GM18867 (cell line): ENCODE data around the gene PLA2G15.
"Not testable (repeated sequence)": the region's sequence is repeated elsewhere in the genome, so short reads cannot be mapped to it uniquely, and the experiment has no call there.

Experiments
- ATAC-seq: cut with Tn5 transposase; IDR thresholded peaks from one replicate; pipeline ENCODE4 v1.9.1; 2021; ENCODE audit warnings: mild to moderate bottlenecking, moderate library complexity; ENCODE audit not compliant: unreplicated experiment

PLA2G15 gene

GRCh38 chr16:68275611-68276191 is 30.5 kb downstream of the PLA2G15 start:
- ATAC-seq, result peak; percentile 66

DNA sequence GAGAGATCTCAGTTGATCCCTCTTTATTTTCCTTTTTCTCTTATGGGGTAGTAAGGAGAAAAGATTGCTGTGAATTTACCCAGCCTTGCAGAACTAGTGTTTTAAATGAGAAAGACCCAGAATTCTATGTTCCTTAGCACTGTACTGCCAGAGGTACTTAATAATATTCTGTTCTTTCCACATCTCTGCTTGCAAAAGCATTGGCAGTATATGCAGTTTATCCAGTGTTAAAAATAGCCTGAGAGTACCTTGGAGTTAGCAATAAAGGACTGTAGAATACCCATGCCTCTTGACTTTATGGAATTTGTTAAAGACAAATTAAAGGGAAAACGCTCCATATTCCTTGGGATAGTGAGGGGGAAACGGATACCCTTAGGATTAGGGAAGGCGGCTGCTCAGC is 31.1 kb downstream of the PLA2G15 start:
- no peak for ATAC-seq

DNA sequence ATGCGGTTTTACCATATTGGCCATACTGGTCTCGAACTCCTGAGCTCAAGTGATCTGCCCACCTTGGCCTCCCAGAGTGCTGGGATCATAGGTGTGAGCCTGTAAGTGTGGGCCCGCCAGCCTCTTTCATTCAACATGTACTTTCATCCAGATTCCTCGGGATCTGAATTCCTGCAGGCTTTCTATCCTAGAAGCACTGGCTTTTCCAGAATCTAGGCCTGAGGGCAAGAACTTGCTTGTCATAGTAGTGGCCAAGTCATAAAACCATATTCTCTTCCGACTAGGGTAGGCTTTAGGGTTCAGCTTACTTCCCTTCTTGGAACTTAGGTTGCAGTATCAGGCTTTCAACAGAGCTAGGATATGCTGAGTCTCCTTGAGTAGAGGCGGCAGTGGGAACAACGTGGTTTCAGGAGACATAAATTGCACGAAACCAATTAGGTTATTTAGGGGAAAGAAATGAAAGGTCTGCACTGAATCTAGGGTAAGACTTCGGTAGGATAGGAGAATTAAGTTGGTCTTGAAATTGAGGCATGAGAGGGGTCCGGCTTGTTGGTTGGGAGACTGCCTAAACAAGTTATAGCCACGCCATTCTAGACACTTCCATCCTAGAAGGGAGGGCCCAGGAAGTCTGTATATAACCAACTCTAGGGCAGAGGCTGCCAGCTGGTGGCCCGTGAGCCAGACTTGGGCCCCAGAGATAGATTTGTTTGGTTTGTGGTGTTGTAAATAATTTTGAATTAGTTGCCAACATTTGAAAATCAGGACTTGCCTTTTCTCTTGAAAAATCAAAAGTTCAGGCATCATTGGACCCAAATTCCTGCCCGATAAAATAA is 34.8 kb downstream of the PLA2G15 start:
- no peak for ATAC-seq

DNA sequence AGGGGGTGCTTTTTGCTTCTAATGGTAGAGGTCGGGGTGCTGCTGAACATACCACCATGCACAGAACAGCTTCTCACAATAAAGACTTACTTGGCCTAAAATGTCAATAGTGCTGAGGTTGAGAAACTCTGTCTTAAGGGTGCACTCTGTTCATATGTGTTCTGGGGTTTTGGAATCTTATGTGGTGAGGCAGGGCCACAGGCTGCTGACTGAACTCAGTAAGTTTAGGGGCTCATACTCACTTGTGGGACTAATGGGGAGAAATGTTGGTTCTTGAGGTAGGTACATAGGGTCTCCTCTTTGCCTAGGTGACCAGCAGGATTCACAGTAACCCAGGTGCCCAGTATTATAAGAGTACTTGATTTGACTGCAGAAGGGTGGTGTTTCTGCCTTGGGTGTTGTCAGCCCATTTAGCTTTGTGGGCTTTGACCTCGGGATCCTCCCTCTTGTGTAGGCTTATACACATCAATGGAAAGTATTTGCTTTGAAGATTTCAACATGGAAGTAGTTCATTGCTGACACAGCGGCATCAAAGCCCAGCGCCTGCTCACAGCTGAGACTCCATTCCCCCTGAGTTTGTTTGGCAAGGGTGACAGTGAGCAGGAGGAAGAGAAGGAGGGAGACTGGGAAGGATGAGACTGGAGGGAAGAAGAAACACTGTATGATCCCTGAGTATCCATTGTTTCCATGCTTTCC is 36.3 kb downstream of the PLA2G15 start:
- ATAC-seq, result no peak

DNA sequence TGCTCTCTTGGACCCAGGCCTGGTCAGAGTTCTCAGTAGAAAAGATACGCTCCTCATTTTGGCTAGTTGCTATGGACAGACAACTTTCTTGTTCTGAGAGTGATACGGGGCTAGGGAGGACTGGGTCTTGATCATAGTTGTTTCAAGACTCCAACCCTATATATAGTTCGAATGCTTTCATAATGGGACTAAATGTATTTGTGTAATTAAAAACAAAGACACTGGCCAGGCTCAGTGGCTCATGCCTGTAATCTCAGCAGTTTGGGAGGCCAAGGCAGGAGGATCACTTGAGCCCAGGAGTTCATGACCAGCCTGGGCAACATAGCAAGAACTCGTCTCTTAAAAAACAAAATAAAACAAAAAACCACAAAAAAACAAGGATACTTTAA is 36.9 kb downstream of the PLA2G15 start:
- no peak for ATAC-seq

- ATAC-seq, result no peak
Observed at GRCh38 chr16:68283346-68283745, 38.2 kb downstream of the PLA2G15 start.

- ATAC-seq, result peak; percentile 46
Observed at GRCh38 chr16:68283801-68284598, 38.8 kb downstream of the PLA2G15 start.

DNA sequence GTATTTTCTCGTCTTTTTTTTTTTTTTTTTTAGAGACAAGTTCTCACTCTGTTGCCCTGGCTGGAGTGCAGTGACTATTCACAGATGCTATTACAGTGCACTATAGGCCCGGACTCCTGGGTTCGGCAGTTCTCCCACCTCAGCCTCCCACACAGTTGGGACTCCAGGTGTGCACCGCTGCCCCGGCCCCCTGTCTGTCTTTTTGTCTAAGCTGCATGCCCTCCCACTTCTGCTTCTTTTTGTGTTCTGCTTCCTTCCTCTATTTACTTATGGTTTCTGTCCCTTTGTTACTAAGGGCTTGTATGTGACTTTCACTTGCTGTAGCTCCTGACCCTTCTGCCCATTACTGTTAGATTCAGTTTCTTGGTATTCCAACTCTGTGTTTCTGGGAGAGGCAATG is 39.7 kb downstream of the PLA2G15 start:
- peak; percentile 59 for ATAC-seq

DNA sequence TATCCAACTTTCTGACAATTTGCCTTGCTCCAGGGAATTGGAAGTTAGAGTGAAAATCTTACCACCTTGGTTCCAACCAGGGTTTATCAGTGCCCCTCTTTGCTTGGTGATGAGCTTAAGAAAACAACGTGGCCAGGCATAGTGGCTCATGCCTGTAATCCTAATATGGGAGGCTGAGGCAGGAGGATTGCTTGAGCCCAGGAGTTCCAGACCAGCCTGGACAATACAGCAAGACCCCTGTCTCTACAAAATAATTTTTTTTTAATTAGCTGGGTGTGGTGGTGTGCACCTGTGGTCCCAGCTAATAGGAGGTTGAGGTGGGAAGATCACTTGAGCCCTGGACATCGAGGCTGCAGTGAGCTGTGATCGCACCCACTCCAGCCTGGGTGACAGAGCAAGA is 40.5 kb downstream of the PLA2G15 start:
- ATAC-seq, result no peak

DNA sequence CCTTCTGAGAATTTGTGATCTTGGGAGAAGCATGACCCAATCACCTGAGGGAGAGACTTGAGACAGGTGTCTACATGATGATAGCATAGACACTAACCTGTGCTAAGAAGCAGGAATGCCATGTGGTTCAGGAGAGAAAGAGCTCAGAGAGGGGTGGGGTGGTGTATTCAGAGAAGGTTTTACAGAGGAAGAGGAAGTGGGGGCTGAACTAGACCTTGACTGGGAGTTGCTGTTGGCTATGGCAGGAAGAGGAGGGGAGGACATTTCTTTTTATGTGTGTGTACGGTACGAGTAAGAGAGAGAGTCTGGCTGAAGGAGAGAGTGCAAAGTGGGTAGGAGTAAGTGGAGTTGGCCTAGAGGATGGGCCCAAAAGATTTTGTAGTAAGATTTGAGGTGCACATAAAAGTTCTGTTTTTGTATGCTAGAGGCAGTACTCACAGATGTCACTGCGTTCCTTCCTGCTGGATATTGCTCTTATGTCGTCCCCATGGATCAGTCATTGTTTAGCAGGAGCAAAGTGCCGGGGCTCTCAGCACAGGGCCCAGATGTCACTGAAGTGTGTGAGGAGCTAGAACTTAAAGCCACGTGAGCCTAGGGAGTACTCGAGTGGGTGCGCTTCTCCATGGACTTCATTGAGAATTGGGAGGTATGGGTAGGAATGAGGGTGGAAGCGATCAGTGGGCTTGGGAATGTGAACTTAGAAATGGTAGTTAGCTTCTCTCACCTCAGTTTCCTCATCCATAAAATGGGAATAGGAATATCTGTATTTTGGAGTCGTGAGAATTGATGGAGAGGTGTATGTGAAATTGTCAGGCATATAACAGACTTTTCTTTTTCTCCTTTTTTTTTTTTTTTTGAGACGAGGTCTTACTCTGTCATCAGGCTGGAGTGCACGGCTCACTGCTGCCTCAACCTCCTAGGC is 41.2 kb downstream of the PLA2G15 start:
- no peak for ATAC-seq

DNA sequence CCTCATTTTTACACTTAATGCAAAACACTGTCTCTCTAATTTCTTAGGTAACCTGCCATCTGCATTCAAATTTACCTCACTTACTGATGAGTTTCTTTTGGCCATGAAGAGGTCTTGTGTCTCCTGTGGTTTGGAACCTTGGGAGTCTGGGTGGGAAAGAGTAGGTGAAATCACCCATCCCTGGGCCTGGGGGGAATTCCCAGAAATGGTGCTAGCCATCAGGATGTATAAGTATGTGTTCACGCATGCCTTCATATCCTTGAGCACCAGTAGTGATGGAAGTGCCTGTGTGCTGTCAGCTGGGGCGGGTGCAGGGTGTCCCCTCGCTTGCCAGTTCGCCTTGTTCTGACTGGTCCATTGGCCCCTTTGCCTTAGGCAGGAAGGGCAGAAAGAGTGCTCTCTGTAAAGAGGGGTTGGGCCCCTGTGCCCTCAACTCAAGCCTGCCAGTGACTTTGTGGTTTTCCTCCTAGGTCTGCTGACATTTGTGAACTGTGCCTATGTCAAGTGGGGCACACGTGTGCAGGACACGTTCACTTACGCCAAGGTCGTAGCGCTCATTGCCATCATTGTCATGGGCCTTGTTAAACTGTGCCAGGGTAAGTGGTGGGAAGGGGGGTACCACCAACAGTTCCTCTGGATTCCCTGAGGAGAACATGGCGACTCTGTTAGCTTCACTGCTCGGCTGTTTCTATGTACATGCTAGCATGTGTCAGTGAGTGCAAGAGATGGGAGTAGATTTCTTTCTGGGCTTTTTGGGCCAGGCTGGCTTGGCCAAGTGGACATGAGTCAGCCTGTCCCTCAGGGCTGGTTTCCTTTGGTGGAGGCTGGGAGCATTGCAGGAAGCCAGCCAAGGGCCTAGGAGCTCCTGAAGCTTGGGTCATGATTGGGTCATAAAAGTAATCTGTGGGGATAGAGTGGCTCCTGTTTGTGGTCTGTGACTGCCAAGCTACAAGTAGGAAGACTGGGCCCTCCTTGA is 42.4 kb downstream of the PLA2G15 start:
- ATAC-seq, result no peak

DNA sequence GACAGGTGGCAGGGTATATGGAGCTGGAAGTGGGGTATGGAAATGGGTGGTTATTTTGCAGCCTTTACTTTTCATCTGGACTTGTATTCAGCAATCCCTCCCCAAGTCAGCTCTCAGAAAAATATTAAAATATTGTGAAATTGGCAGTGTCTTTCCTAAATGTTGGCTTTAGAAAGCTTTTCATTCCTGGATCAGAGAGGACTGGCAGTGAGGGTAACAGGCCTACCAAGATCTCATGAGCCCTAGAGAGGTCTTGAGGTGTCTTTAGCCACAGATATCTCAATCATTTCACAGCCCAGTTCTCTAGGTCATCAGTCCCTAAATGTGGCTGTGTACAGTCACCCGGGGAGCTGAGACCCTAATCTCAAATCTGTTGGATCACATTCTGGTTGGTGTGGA is 43.1 kb downstream of the PLA2G15 start:
- no peak for ATAC-seq

DNA sequence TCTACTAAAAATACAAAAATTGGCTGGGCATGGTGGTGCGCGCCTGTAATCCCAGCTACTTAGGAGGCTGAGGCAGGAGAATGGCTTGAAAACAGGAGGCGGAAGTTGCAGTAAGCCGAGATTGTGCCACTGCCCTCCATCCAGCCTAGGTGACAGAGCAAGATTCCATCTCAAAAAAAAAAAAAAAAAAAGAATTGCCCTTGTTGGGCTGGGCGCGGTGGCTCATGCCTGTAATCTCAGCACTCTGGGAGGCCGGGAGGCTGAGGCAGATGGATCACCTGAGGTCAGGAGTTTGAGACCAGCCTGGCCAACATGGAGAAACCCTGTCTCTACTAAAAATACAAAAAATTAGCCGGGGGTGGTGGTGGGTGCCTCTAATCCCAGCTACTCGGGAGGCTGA is 43.6 kb downstream of the PLA2G15 start:
- not testable (repeated sequence) for ATAC-seq

DNA sequence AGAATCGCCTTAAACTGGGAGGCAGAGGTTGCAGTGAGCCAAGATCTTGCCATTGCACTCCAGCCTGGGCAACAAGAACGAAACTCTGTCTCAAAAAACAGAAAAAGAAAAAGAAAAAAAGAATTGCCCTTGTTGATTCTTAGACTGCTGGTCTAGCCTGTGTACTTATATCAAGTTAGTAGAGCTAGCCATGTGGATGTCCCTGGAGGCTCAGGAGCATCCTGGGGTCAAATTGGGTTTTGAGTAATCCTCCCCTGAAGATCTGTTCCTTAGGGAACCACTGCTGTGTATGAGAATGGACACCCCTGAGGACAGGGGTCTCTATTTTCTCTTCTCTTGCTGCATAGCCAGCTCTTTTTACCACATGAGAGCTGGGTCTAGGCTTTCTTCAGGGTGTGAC is 44.0 kb downstream of the PLA2G15 start:
- no peak for ATAC-seq

DNA sequence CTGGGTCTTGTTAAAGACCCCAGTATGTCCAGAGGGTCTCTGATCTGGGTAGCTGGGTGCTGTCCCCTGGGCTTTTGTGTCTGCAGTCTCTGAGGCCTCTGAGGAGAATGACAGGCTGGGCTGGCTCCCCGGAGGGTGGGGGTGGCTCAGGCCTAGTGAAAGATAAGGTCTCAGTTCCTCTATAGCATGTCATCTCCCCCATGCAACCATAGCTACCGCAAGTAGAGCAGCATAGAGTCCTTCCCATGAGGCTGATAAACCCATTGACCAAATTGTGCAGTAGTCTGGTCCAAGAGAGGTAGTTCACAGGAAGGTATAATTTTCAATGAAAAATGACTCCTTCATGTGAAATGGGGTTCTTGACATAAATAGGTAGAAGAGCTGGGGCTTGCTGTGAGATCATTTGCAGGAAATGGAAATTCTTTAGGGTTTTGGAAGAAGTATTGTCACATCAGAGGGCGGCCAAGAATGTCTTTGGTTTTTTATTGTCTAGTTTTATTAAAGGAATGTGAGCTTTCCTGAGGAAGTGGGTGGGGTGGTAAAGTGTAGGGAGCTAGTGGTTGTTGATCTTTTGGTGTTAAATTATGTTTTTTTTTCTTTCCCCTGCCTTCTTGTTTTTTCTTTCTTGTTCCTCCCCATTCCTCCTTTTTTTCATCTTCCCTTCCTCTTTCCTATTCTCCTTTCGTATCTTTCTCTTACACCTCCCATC is 44.6 kb downstream of the PLA2G15 start:
- ATAC-seq, result peak; percentile 74

DNA sequence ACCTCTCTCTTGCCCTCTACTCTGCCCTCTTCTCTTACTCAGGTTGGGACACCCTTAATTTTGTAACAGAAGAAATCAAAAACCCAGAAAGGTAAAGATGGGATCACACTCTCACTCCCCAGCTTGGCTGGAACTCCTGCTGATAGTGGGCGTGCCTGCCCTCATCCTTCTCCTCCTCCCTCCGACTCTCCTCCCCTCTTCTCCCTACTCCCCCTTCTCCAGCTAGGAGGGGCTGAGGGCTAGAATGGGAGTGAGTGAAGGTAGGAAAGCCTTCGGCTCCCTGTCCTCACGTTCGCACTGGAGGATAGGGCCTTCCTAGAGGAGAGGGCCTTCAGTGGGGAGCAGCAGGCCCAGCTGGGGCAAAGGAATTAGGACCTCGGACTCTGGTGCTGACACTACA is 45.3 kb downstream of the PLA2G15 start:
- no peak for ATAC-seq

- ATAC-seq, result no peak
Observed at GRCh38 chr16:68291227-68291626, 46.1 kb downstream of the PLA2G15 start.

- ATAC-seq, result no peak
Observed at GRCh38 chr16:68292425-68292824, 47.3 kb downstream of the PLA2G15 start.
